PC-9 (cell line): ENCODE measurements around the gene DNTT.

ENCODE experiments used
- CTCF ChIP-seq: fragments of 200-600 bp; sonication (generic); conservative IDR thresholded peaks from 2 replicates; pipeline ENCODE4 v1.6.1; 2017; ENCODE audit warnings: mixed run types, antibody characterized with exemption, mild to moderate bottlenecking, moderate library complexity
- EZH2 ChIP-seq: fragments of 200-600 bp; sonication (generic); IDR thresholded peaks from 2 replicates; pipeline ENCODE4 v1.8.0; 2017; ENCODE audit warnings: antibody characterized with exemption, low read depth

GRCh38 chr10:96255549-96256333 is 48.5 kb upstream of the DNTT start:
- no peak for TF ChIP-seq CTCF
- TF ChIP-seq EZH2: no peak
